Left lobe of liver (tissue), 2 donors: ENCODE data around the gene TMEM229B. TPM values are rescaled to one million over a fixed set of nuclear protein-coding genes. Genes with fewer than 3 reads are reported as not detected.

ENCODE experiments used
- ATAC-seq: fragments of 200-7000 bp; cut with Tn5 transposase; one replicate; pipeline ENCODE4 v1.9.1; 2020; ENCODE audit warnings: mild to moderate bottlenecking, moderate library complexity
- DNase-seq: peaks from one replicate; pipeline ENCODE4 v3.0.0-alpha.2; 2020; ENCODE audit warnings: low spot score
- total RNA-seq: library from RNA; stranded (reverse); gene quantifications from one replicate; pipeline ENCODE4 v1.2.1, GENCODE V29; 2021
- donor health status: DM: no; HTN: no; CAD: no; lungs with moderate emphysema.
- donor health status: DM: no; HTN: yes; CAD: no.

Gene TMEM229B
- total RNA-seq = 0.93 TPM

DNA sequence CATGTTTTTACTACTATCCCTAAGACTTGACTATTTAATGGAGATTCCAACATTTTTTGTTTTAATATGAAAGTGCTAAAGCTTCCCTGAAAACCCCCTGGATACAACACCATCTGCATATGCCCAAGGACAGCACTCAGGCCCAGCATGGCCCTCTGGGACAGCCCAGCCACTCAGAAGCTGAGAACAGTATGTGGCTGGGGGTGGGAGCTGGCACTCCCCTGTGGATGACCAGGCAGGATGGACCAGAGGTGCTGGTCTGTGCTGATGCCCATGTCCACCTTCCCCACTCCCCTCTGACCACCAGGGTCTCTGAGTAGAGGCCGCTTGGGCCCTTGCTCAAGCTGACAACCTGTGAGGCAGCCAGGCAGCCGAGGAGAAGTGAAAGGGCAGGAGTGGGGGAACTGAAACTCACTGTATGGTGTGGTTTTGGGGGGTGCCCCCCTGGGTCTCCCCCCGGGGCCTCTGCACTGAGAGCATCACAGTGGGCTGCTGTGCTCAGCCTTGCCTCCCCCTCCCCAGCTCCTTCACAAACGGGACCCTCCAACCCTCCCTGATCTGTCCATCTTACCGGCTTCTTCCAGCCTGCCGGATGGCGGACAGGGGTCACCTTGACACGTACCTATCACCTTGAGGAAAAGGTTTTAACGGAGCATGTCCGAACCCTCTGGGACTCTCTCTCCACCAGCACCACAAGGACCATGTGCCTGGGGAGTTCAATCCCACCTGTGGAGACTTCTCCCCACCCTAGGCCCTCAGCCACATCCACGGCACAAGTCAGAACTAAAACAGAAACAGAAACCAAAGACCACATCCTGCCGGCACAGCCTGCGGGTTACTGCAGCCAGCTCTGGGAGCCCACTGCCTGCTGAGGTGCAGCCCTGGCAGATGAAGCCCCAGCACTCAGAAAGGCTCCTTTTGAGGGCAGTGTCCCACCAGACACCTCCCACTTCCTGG, at the start of gene TMEM229B:
Gene TMEM229B (minus strand): TSS at position 785 of the 957 bp plus-strand sequence. CDS start 14,798 bp downstream, outside the sequence.
- no peak for DNase-seq
- ATAC-seq = peak; percentile 78

DNA sequence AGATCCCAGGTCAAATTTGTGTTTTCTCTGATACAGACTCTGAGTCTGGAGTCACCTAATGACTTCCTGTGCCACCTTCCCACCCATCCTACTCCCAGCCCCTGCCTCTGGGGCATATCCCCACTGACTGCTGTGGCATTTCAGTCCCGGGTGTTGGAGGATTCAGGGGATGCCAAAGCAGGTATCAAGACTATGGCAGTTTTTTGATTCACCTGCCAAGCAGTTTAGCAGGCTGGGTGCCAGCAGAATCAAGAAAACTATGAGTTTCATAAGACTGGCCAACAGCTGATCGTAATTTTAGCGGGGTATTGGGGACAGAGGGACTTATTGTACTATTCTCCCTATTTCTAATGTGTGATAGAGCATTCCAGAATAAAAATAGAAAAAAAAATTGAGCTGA, 49.2 kb upstream of the TMEM229B start:
- no peak for ATAC-seq

DNA sequence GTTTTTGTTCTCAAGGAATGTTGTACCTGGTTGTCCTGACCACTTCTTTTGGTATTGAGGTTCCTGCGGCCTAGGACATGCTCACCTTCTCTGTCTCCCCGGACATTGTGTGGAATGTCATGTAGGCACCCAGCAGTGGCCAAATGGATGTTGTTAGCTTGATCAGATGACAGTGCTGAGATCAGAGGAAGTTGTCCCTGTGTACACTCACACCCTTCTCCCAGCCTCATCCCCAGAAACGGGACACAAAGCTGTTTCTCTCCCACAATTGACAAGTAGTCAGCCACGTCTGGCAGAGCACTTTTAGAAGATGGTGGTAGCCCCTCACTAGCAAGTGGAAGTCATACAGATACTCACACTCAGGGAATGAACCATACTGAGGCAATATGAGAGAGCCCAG, 47.6 kb upstream of the TMEM229B start:
- ATAC-seq (no peak), DNase-seq (no peak)

More for the DNA sequence above, 49.2 kb upstream of the TMEM229B start:
- no peak for DNase-seq

DNA sequence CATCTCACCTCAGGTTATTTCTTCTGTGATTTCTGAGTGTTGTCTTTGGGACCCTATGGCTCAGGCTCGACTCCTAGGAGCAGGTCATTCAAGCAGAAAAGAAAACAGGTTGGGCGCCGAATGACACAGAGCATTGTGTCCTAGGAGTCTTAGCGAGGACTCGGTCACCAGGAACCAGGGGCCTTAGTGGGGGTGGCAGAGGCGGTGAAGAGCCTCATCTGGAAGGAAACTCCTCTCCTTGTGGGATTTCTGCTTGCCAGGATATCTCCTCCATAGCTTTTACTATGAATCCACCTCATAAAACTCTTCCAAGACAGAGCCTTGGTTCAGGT, 45.2 kb upstream of the TMEM229B start:
- ATAC-seq (no peak), DNase-seq (no peak)

DNA sequence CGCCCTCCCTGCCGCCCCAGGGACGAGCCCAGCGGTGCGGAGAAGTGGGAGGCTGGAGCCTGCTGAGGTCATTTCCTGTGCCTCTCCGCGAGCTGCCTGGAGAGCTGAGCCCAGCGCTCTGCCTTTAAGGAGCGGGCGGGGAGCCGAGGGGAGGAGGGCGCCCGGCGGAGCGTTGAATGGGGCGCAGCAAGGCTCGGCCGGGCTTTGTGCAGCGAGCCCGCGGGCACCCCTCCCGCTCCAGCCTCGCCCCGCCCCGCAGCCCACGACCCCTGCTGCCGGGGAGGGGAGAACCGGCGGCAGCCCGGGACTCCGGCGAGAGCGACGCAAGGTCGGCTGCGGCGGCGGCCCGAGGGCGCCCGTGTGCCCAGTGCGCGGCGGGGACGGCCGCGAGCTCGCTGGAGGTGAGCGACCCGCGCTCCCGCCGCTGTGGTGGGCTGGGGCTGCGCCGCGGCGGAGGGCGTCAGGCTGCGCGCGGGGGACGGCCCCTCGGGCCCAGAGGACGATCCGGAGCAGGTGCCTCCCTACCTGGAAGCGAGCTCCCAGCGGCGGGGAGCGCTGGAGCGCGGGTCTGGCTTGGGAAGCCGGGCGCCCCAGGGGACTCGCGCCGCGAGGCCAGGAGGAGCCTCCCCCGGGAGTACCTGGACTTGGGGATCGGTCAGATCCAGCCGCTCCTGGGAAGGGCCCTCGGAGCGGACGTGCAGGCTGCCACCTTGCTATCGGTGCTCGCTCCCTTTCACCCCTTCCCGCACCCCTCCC, 44.7 kb upstream of the TMEM229B start, which contains the start of gene PLEKHH1:
Gene PLEKHH1 (plus strand): TSS at position 293 of the 756 bp plus-strand sequence. CDS start 8,578 bp downstream, outside the sequence.
- DNase-seq = peak; percentile 81
- ATAC-seq = peak; percentile 96

DNA sequence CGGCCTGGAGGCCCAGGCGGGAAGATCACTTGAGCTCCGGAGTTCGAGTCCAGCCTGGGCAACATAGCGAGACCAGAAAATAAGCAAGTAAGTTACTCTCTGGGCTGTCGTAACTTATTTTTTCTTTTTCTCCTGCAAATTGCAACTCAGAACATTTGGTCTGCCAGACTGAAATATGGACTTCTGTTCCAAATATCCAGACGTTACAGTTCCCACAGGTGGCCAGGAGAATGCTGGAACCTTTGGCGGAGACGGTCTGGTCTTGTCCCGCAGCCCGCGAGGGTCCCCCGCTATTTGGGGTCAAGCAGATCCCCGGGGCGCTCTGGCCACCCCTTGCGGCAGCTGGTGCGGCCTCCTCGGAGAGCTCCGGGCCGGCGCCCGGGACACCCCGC, 44.1 kb upstream of the TMEM229B start:
- ATAC-seq (no peak), DNase-seq (no peak)

DNA sequence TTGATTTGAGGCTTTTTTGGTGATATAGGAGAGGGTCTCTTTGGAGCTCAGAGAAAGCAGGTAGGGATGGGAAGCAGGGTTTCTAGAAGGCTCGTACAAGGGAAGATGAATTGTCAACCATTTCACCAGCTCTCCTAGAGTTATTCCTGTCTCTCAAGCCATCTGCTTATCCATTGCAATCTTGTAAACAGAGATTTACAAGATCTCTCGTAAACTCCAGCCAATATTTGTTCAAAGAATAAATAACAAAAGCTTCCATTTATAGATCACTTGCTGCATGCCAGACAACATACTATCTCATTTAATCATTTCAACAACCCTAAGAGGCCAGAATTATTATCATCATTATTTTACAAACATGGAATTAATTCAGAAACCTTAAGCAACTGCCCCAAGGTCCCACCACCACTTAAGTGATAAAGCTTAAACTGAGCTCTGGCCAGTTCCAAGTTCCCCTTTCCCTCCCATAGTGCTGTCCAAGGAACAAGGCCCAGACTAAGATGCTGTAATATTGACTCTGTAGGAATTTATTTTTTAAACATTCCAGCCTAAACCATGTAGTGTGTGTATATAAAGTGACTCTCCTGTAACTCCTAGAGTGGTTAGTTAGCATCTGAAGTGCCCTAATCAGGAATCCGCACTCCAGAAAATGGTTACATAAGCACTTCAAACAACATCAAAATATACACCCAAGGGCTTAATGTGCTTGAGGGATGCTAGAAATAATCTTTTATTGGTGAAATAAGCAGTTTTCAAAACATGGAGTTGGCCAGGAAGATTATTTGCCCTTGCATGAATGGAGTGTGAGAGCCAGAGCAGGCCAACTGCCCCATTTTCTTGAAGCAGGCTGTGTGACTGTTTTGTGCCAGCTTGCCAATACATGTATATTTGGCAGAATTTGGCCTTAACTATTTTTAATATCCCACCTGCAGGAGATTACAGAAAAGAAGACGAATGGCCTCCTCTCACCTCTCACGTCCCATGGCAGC, 41.7 kb upstream of the TMEM229B start:
- no peak for ATAC-seq
- DNase-seq = no peak

DNA sequence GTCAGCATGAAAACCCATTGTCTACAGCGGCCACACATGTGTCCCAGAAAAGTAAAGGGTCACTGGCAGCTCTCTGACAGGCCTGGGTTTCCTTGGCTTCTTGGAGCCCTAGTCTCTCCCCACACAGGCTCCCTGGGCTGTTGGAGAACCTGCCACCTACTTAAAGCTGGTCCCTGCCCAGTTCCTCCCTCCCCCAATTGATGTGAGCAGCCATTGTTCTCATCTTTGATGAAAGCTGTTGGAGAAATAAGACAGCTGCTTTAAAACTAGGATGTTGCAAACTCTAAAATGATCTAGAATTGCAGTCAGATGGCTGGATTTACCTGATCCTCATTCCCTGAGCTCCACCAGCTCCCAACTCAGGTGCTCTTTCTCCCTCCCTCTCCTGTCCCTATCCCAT, 39.8 kb upstream of the TMEM229B start:
- DNase-seq = no peak
- ATAC-seq = no peak

DNA sequence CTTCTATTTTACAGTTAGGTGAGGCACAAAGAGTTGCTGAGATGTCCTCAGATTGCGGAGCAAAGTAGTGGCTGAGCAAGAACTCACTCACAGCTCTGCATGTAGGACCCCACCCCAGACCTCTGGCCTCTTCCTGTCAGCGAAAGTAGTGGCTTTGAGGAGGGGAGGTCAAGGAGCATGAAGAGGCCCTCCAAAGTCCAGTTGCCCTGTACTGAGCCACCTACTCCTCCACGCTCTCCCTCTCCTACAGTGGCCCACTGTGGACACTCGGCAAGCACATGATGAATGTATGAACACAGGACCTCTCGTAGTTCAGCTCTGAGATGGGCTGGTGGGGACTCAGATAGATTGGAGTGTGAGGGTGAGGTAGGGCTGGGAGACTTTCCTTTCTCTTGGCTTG, 39.2 kb upstream of the TMEM229B start:
- no peak for ATAC-seq

DNA sequence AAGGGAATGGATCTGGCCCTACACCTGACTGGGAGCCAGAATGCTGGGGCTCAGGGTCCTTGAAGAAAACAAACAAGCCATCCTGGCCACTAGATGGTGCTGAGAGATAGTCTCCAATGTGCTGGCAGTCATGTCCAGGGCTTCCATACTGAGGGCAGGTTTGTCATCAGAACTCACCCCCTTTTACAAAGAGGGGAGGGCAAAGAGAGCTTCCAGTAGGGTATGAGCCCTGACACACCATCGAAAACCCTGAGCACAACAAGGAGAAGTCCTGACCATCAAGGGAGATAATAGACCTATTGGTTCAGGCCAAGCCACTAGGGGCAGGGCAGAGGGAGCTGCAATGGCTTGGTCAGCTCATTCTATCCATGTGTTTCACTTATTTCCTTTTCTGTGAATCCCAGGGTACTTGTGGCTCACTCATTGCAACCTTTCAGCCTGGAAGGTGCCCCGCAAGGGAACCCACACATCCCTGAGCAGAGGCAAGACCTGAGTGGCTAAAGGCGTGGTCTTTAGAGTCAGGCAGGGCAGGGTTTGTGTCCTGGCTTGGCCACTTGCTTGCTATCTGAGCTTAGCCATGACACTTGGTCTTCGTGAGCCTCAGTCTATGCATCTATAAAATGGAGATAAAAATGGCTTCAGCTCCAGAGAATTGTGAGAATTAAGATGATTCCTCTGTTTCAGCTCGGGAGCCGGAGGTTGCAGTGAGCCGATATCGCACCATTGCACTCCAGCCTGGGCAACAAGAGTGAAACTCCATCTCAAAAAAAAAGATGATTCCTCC, 38.3 kb upstream of the TMEM229B start:
- ATAC-seq (peak; percentile 90), DNase-seq (no peak)

More for the DNA sequence above, 39.2 kb upstream of the TMEM229B start:
- no peak for DNase-seq

DNA sequence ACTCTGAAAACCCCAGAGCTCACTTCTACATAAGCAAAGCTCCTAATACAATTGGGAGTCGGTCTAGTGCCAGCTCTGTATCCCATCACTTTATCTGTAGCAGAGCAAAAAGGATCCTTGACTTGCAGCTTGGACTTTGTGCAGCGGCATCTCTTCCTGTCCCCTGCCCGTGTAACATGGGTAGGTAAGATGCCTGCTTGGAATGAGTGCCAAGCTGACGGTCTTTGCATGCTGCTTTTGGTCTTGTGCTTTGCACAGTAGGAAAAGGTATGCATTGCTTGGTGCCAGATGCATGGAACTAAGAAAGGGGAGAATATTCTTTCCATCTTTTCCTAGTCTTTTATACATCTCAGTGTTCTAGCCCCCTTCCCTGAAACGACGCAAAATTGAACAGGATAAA, 37.7 kb upstream of the TMEM229B start:
- no peak for ATAC-seq
- DNase-seq = no peak

DNA sequence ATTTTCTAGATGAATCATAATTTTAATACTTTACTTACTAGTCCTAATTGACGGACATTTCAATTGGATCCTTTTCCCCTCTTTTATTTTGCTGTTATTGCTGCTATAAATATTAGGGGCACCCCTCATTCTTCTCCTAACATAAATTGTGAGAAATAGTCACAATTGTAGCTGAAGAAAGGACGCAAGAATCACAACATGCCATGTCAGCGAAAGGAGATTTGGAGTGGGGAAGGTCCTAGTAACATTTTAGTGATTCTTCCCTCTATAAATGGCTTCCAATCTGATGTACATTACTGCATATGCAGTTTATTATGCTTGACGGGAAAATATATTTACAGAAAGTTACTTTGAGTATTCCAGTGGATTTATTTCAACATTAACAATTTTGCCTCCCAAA, 36.9 kb upstream of the TMEM229B start:
- DNase-seq (no peak), ATAC-seq (no peak)

DNA sequence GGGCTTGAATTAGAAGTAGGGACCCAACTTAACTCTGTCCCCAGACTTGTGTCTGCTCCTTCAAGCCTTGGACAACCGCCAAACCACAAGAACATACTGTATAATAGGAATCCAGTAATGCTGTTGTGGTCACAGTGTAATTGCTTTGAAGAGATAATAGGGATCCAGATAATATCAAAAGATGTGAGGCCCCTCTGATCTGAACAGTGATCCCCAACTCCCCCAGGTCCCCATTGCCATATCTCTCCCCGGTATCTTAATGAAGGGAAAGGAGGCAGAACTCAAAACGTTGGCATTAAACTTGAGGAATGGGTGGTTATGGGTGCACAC, 36.1 kb upstream of the TMEM229B start:
- ATAC-seq = no peak
- DNase-seq = no peak

DNA sequence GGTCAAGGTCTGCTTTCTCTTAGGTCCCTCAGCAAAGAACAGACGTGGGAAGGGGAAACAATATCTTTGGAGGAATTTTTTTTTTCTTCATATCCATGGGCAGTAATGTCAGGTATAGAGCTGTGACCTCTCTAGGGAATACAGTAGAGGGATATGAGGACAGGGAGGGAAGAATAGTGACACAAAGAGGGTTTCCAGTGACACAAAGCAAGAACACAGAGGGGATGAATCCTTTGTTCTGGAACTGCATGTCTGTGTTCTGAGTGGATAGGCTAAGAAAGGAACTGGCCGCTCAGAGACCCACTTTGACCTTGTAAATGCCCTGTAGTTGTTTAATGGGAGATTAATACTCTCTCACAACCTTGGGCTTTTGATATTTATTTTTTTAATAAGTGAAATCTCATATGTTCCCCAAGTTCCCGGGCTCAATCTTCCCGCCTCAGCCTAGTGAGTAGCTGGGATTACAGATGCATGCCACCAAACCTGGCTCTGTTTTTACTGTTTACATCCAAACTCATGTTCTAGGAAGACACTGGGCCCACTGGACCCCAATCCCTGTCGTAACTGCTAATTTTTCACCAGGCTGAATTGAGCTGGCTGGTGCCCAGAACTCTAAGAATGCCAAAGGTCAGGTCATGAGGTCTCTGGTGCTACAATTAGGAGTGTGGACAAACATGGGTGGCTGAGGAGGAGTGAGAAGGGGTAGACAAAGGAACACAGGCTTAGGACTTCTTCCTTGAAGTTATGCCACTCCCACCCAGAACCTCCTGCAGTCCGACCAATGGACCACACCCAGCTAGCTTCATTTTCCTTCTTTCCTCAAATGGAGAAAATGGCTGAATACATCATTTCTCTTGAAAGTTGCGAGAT, 35.5 kb upstream of the TMEM229B start:
- DNase-seq = no peak
- ATAC-seq = no peak

DNA sequence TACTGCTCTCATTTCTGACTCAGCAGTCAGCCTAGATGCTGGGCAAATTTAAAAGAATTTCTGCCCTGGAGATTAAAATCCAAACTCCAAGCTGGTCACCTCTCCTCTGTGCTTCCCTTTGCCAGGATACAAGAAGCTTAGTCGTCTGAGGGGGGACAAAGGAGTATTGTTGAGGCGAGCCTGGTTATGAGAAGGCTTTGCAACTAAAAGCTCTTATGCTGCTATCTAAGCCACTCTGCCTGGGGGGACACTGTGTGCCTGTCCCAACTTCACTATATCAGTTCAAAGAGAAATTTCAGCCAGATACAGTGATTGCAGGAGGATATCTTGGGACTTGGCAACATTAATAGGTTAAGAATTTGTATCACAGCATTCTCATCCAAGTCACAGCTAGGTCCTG, 33.7 kb upstream of the TMEM229B start:
- DNase-seq (no peak), ATAC-seq (no peak)

DNA sequence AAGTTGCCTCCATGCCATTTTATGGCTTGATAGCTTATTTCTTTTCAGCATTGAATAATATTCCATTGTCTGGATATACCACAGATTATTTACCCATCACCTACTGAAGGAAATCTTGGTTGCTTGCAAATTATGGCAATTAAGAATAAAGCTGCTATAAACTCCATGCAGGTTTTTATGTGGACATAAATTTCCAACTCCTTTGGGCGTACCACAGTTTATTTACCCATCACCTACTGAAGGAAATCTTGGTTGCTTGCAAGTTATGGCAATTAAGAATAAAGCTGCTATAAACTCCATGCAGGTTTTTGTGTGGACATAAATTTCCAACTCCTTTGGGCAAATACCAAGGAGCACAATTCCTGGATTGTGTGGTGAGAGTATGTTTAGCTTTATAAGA, 32.0 kb upstream of the TMEM229B start:
- ATAC-seq = no peak
- DNase-seq = no peak

DNA sequence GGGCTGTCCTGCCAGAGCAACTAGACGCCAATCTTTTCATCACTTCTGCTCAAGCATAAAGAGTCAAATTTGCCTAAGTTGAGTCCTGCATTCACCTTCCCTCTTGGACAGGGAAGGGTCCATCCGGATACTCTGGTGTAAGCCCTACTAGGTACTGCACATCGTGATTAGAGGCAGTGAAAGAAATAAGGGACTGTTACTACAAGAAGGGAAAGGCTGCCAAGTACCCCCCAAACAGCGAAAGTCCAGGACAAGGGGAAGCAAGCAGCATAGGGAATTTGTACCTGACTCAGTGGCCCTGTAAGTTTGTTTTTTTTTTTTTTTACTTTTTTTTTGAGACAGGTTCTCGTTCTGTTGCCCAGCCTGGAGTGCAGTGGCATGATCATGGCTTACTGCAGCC, 30.9 kb upstream of the TMEM229B start:
- ATAC-seq (no peak), DNase-seq (no peak)

DNA sequence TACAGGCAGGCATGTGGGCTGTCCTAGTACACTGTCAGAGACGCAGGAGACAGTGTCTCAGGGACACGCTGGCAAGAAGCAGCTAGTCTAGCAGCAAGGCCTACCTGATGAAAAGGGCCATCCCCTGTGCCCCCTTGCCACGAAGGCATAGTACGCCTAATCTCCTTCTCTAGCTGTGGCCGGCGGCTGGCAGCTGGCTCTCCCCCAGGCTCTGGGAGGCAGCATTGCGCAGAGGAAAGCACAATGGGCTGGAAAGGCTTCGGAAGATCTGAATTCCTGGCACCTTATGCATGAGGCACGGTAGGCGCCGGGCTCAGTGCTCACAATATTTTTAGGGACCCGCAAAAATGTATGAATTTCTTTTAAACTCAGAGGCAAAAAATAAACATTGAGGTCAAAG, 28.6 kb upstream of the TMEM229B start:
- ATAC-seq (peak; percentile 67), DNase-seq (peak; percentile 50)

DNA sequence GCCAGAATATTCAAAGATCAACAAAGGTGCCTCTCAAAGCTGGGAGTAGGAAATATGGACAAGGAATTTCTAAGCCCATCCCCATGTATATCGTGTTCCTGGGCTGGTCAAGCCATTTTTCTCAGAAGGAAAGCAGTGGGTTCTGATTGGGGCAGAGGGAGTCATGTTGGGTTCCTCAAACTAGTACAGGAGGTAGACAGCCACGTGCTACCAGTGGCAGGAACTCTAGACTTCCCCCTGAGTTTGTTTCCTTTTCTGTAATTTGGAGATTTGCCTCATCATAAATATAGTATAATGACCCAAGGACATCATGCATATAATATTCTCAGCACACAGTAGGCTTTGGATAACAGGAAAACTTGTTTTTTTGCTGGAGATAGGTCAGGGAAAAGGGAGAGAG, 28.2 kb upstream of the TMEM229B start:
- DNase-seq = no peak
- no peak for ATAC-seq
